ENCODE data around the gene TNNT3. TPM values are rescaled to one million over a fixed set of nuclear protein-coding genes. Genes with fewer than 3 reads are reported as not detected.

TNNT3 gene
- total RNA-seq, 1 experiment from 2014 or later, result not detected

- H3K27ac ChIP-seq (ENCODE audit: insufficient read length, low read depth, low read length), result no peak overlapping the region
- H3K18ac ChIP-seq (ENCODE audit: insufficient read length, low read depth, low read length), result no peak overlapping the region
- no peaks in the 10 kb centered on the region for H3K9me3 ChIP-seq (ENCODE audit: control insufficient read depth, low read depth, low read length)
- H3K23me2 ChIP-seq (ENCODE audit: insufficient read length, low read depth, low read length, poor library complexity, severe bottlenecking), result no peaks in the 10 kb centered on the region
- no CpG with 5 or more reads among the region's 6 CpGs for WGBS (ENCODE audit: extremely low coverage, insufficient read length, low lambda C conversion rate)
- H2BK120ac ChIP-seq (ENCODE audit: low read depth, low read length, poor library complexity, severe bottlenecking), result no peak overlapping the region
- H2BK20ac ChIP-seq (ENCODE audit: low read depth, low read length, poor library complexity, severe bottlenecking), result no peak overlapping the region
- no peaks in the 10 kb centered on the region for H3K36me3 Mint-ChIP-seq (ENCODE audit: insufficient read depth in 1 of 3, low read depth in 3 of 3)
- no peak overlapping the region for H3K27ac Mint-ChIP-seq
- H2AK5ac ChIP-seq (ENCODE audit: insufficient read length, low read length), result no peak overlapping the region
- H3K14ac ChIP-seq (ENCODE audit: insufficient read depth, low read length), result no peak overlapping the region
- no peak overlapping the region for H2BK5ac ChIP-seq (ENCODE audit: insufficient read length, low read length)
- H2BK12ac ChIP-seq (ENCODE audit: insufficient read length, low read depth, low read length), result no peak overlapping the region
- no peak overlapping the region for H4K8ac ChIP-seq (replicated peaks; ENCODE audit: insufficient read length, low read depth, low read length)
- no peak overlapping the region for H4K5ac ChIP-seq (ENCODE audit: insufficient read length, low read depth, low read length)
- no peak overlapping the region for H3K56ac ChIP-seq (ENCODE audit: insufficient read length, low read depth, low read length)
- H3K27me3 Mint-ChIP-seq (ENCODE audit: low read depth), result no peaks in the 10 kb centered on the region
- H3K4me2 ChIP-seq (ENCODE audit: insufficient read depth, insufficient read length, low read length), result no peak overlapping the region
- no peak overlapping the region for H3K4ac ChIP-seq (ENCODE audit: low read depth, low read length)
- H2BK15ac ChIP-seq (ENCODE audit: low read depth, low read length), result no peak overlapping the region
- H3K27me3 ChIP-seq (ENCODE audit: insufficient read depth, low read length), result no peaks in the 10 kb centered on the region
- no peak for TF ChIP-seq CTCF (conservative IDR thresholded peaks at IDR 0.05)
- no peak overlapping the region for H3K4me3 Mint-ChIP-seq
- no peak overlapping the region for H3K9ac ChIP-seq (ENCODE audit: extremely low read depth, insufficient read length, low read length)
- no peak overlapping the region for H3K23ac ChIP-seq (ENCODE audit: insufficient read length, low read depth, low read length)
- no peaks in the 10 kb centered on the region for H3K9me3 Mint-ChIP-seq
- H2AFZ ChIP-seq (ENCODE audit: low read length), result no peak overlapping the region
- no peaks in the 10 kb centered on the region for H3K79me2 ChIP-seq (ENCODE audit: insufficient read depth, low read length)
- H3K79me1 ChIP-seq (ENCODE audit: insufficient read depth, low read depth, low read length, poor library complexity, severe bottlenecking), result no peaks in the 10 kb centered on the region
- no peaks in the 10 kb centered on the region for H3K4me1 ChIP-seq (ENCODE audit: insufficient read depth, low read length)
- H3T11ph ChIP-seq (ENCODE audit: low read length), result no peak overlapping the region
- no peak overlapping the region for H4K91ac ChIP-seq (ENCODE audit: insufficient read length, low read depth, low read length)
- DNase-seq, result no peak
- H3K4me1 Mint-ChIP-seq, result no peaks in the 10 kb centered on the region; a peak in 1 of 4 replicates
- H4K20me1 ChIP-seq (ENCODE audit: control insufficient read depth, insufficient read depth, insufficient read length), result no peaks in the 10 kb centered on the region
Measured at GRCh38 chr11:1987024-1987423, 67.5 kb downstream of the TNNT3 start.
